B cell (primary cell): ENCODE measurements around the gene CFAP161. TPM values are rescaled to one million over a fixed set of nuclear protein-coding genes. Genes with fewer than 3 reads are reported as not detected.

Source experiments
- ATAC-seq: fragments of 200-7000 bp; cut with Tn5 transposase; one replicate; pipeline ENCODE4 v1.10.0; 2021; ENCODE audit warnings: low read depth, mild to moderate bottlenecking, moderate number of reproducible peaks, moderate library complexity
- CTCF ChIA-PET: fragments of 350-600 bp; sonication (Branson Sonifier 250); formaldehyde crosslinking; loops from one replicate; lab custom pipeline; 2021; ENCODE audit warnings: antibody characterized with exemption, inconsistent platforms; lab: Charles Lee
- POLR2A ChIA-PET: fragments of 350-600 bp; sonication (Branson Sonifier 250); formaldehyde crosslinking; loops from one replicate; lab custom pipeline; 2021; ENCODE audit warnings: antibody characterized with exemption; lab: Charles Lee
- DNase-seq: peaks from one replicate; pipeline ENCODE4 v3.0.0; 2013
- H2AFZ ChIP-seq: 2 replicates; pipeline ENCODE4 v1.6.1; 2012; ENCODE audit warnings: mild to moderate bottlenecking, low read depth, low read length; ENCODE audit not compliant: insufficient read depth, poor library complexity, severe bottlenecking
- H3K27ac ChIP-seq, 2 donors: 1 replicate in 1 of 2; 2 replicates in 1 of 2; pipeline ENCODE4 v1.5.1; 2012 to 2013; ENCODE audit warnings: low read length in 2 of 2, mild to moderate bottlenecking in 2 of 2, moderate library complexity in 1 of 2
- H3K27me3 ChIP-seq, 4 experiments: fragments of 200-600 bp in 1 of 4; sonication (generic) in 1 of 4; replicated peaks in 1 of 4; 1 replicate in 2 of 4; 2 replicates in 2 of 4; pipeline versions ENCODE4 v1.6.1 to v1.7.0; 2013 to 2016; ENCODE audit warnings: low read length in 3 of 4, mild to moderate bottlenecking in 2 of 4, mixed read lengths in 1 of 4, moderate library complexity in 1 of 4; ENCODE audit not compliant: insufficient read depth in 4 of 4, control insufficient read depth in 3 of 4; ENCODE audit errors: control extremely low read depth in 1 of 4
- H3K36me3 ChIP-seq, 2 experiments: replicated peaks in 1 of 2; 1 replicate in 1 of 2; 2 replicates in 1 of 2; pipeline versions ENCODE4 v1.6.1 to v1.7.1; 2013; ENCODE audit warnings: low read length in 1 of 2; ENCODE audit not compliant: insufficient read depth in 2 of 2, control insufficient read depth in 1 of 2; ENCODE audit errors: control extremely low read depth in 1 of 2, extremely low read depth in 1 of 2
- H3K4me1 ChIP-seq, 2 donors: fragments of 200-600 bp in 1 of 2; sonication (generic) in 1 of 2; 1 replicate in 1 of 2; 2 replicates in 1 of 2; pipeline versions ENCODE4 v1.5.1 to v1.6.1; 2013 to 2017; ENCODE audit warnings: low read length in 2 of 2; ENCODE audit not compliant: control insufficient read depth in 2 of 2, insufficient read depth in 2 of 2
- H3K4me2 ChIP-seq: replicated peaks from 2 replicates; pipeline ENCODE3; 2012; ENCODE audit warnings: mild to moderate bottlenecking, low read depth, low read length; ENCODE audit not compliant: poor library complexity, severe bottlenecking
- H3K4me3 ChIP-seq, 5 experiments: fragments of 200-600 bp in 1 of 5; sonication (generic) in 1 of 5; 1 replicate in 3 of 5; 2 replicates in 2 of 5; pipeline versions ENCODE4 v1.5.1 to v1.7.0; 2011 to 2016; ENCODE audit warnings: low read length in 4 of 5, mild to moderate bottlenecking in 4 of 5, low read depth in 2 of 5, control low read depth in 1 of 5, moderate library complexity in 1 of 5; ENCODE audit not compliant: insufficient read depth in 1 of 5; ENCODE audit errors: control extremely low read depth in 1 of 5, extremely low read depth in 1 of 5
- H3K79me2 ChIP-seq: fragments of 200-600 bp; sonication (generic); one replicate; pipeline ENCODE4 v1.6.0; 2016; ENCODE audit warnings: low read length; ENCODE audit not compliant: control insufficient read depth, insufficient read depth
- H3K9ac ChIP-seq: fragments of 200-600 bp; sonication (generic); 2 replicates; pipeline ENCODE4 v1.6.1; 2017; ENCODE audit warnings: mild to moderate bottlenecking, low read length, moderate library complexity
- H3K9me3 ChIP-seq, 3 donors: one replicate each; pipeline versions ENCODE4 v1.6.1 to v1.7.1; 2013; ENCODE audit warnings: low read length in 2 of 3; ENCODE audit not compliant: control insufficient read depth in 2 of 3, insufficient read depth in 1 of 3; ENCODE audit errors: control extremely low read depth in 1 of 3
- H4K20me1 ChIP-seq: 2 replicates; pipeline ENCODE4 v1.6.0; 2012; ENCODE audit warnings: mild to moderate bottlenecking, low read length; ENCODE audit not compliant: insufficient read depth, control insufficient read depth, poor library complexity, severe bottlenecking
- H3K27ac Mint-ChIP-seq: one replicate; pipeline ENCODE4 v1.8.0; 2021; ENCODE audit warnings: mixed read lengths
- H3K27me3 Mint-ChIP-seq: one replicate; pipeline ENCODE4 v1.8.0; 2021; ENCODE audit warnings: mixed read lengths
- H3K4me1 Mint-ChIP-seq: one replicate; pipeline ENCODE4 v1.8.0; 2021; ENCODE audit warnings: mixed read lengths
- H3K4me3 Mint-ChIP-seq: one replicate; pipeline ENCODE4 v1.8.0; 2021; ENCODE audit warnings: mixed read lengths
- H3K9me3 Mint-ChIP-seq: one replicate; pipeline ENCODE4 v1.8.0; 2022; ENCODE audit warnings: mixed read lengths; ENCODE audit not compliant: insufficient read depth
- EZH2 ChIP-seq: IDR thresholded peaks from 2 replicates; pipeline ENCODE4 v1.6.1; 2012; ENCODE audit warnings: borderline replicate concordance, low read depth, mild to moderate bottlenecking, moderate library complexity, low read length; ENCODE audit not compliant: insufficient read depth, poor library complexity, severe bottlenecking
- whole genome bisulfite sequencing: methylation state at CpG from one replicate; pipeline ENCODE4 v1.1.5; 2013; ENCODE audit warnings: missing lambda C conversion rate; ENCODE audit not compliant: insufficient coverage; 5-methylcytosine and 5-hydroxymethylcytosine counted together
- intact Hi-C: fragments of 100-400 bp; cut with micrococcal nuclease; formaldehyde crosslinking; loops from one replicate; pipeline ENCODE4 v1.10.0; 2022
- polyA plus RNA-seq: library from polyadenylated mRNA; depleted of rRNA; stranded (reverse); fragments of >200 nt; gene quantifications from 2 replicates; pipeline ENCODE4 v1.2.3, GENCODE V29; 2012
- total RNA-seq, 2 donors: library from RNA; stranded (reverse); fragments of 120-200 nt in 1 of 2; gene quantifications; 1 replicate in 1 of 2; 2 replicates in 1 of 2; pipeline versions ENCODE4 v1.2.3 to v1.2.4, GENCODE V29; 2013 to 2022
- TF ChIP-seq, protein P1 (sequence below): fragments of 200-600 bp; IDR thresholded peaks from one replicate; pipeline ENCODE4 v1.8.0; 2022; ENCODE audit warnings: antibody characterized with exemption, mild to moderate bottlenecking

The CFAP161 gene
- total and polyA plus RNA-seq, 2 donors (not counting 1 experiment from before 2014, with no cell fraction given): not detected

DNA sequence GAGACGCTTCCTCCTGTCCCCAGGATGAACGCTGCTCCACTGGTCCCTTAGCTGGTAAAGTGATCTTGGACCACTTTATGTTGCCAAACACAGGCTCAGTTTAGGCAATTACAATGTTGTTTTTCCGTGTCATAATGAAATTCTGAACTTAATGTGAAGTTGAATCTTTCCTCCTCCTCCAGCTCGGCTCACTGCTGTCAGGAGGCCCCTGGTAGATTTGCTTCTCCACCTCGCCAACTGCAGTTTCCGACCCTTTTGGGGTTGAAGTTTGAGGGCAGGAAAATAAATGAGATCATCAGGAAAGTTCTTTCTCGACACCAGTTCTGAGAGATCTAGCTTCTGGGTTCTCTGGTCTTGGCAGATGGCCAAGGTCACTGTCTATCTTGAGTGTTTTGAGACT, 27.8 kb downstream of the CFAP161 start:
- ATAC-seq: no peak
- Mint-ChIP-seq H3K9me3 (no peaks in the 10 kb centered on the region), H3K27me3 (peaks cover 19% of the 10 kb centered on the region), H3K4me1 (peaks cover 12% of the 10 kb centered on the region), H3K27ac (no peak overlapping the region), H3K4me3 (no peak overlapping the region)
- CTCF ChIA-PET: interaction anchor here (1.0 kb wide), 1 partner anchor 104 kb away, joined by 5 read pairs; no protein-coding TSS in a partner anchor
- Histone ChIP-seq H3K36me3 (no peaks in the 10 kb centered on the region), H3K27ac (no peak overlapping the region), H4K20me1 (no peaks in the 10 kb centered on the region), H2AFZ (no peak overlapping the region), H3K79me2 (no peaks in the 10 kb centered on the region), H3K4me3 (no peak overlapping the region), H3K4me1 (peaks cover 6 to 7% of the 10 kb centered on the region in 2 donors), H3K9ac (no peak overlapping the region), H3K4me2 (no peak overlapping the region), H3K9me3 (no peaks in the 10 kb centered on the region), H3K27me3 (peaks cover 0 to 12% (median 4%) of the 10 kb centered on the region in 4 experiments)
- 82% methylated on average over 4 of the region's 7 CpGs for WGBS
- TF ChIP-seq, protein P1, sequence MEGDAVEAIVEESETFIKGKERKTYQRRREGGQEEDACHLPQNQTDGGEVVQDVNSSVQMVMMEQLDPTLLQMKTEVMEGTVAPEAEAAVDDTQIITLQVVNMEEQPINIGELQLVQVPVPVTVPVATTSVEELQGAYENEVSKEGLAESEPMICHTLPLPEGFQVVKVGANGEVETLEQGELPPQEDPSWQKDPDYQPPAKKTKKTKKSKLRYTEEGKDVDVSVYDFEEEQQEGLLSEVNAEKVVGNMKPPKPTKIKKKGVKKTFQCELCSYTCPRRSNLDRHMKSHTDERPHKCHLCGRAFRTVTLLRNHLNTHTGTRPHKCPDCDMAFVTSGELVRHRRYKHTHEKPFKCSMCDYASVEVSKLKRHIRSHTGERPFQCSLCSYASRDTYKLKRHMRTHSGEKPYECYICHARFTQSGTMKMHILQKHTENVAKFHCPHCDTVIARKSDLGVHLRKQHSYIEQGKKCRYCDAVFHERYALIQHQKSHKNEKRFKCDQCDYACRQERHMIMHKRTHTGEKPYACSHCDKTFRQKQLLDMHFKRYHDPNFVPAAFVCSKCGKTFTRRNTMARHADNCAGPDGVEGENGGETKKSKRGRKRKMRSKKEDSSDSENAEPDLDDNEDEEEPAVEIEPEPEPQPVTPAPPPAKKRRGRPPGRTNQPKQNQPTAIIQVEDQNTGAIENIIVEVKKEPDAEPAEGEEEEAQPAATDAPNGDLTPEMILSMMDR: no peak
- TF ChIP-seq EZH2: no peak
- DNase-seq: no peak
- intact Hi-C loops: no loop called here
- POLR2A ChIA-PET: no interaction called here

DNA sequence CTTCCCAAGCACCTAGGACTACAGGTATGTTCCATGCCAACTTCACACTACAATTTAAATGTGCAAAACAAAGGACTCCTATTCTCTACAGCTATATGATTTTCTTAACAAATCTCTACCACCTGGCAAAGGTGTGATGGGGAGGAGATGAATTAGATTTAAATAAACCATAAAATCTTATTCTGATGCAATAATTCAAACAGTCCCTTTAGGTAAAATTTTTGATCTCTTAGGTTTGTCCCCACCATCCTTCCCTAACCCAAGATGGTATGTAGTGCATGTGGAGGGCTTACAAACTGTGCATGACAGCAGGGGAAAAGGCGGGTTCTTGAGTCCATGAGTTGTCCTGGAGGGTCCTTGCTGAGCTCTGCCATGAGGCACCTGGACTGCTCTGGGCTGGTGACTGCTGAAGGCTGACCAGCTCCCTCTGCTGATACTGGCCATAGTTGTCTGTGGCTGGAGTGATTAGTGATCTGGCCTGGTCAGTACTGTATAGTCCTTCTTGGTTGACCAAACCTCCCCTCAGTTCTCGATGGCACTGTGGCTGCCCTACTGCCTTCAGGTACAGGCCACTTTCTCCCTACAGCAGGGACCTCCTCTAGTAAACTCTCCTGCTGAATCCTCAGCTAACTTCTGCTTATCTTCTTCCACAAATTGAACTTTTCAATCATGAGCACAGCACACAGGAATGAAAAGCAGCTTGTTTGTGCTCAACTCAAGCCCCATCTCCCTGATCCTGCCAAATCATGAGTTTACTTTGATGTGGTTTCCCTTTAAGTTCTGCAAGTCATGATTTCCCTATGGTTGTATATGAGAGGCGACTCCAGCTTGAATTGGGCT, 30.1 kb downstream of the CFAP161 start:
- Mint-ChIP-seq H3K27me3 (peaks cover 24% of the 10 kb centered on the region), H3K4me3 (no peak overlapping the region), H3K27ac (no peak overlapping the region), H3K9me3 (no peaks in the 10 kb centered on the region), H3K4me1 (peaks cover 12% of the 10 kb centered on the region)
- Histone ChIP-seq H3K9me3 (no peaks in the 10 kb centered on the region), H3K27me3 (peaks cover 0 to 15% (median 4%) of the 10 kb centered on the region in 4 experiments), H3K9ac (no peak overlapping the region), H3K27ac (no peak overlapping the region), H3K4me3 (no peak overlapping the region), H4K20me1 (no peaks in the 10 kb centered on the region), H3K4me1 (peaks cover 6 to 7% of the 10 kb centered on the region in 2 donors), H3K36me3 (no peaks in the 10 kb centered on the region), H3K79me2 (no peaks in the 10 kb centered on the region), H3K4me2 (no peak overlapping the region), H2AFZ (no peak overlapping the region)
- ChIA-PET POLR2A (no interaction called here), CTCF (interaction anchor here (0.6 to 1.7 kb wide), 4 partner anchors 8 to 102 kb away, joined by 3 to 7 read pairs (median 4); no protein-coding TSS in a partner anchor)
- DNase-seq (no peak), ATAC-seq (no peak)
- intact Hi-C loops: no loop called here
- WGBS: 21% methylated on average over 1 of the region's 3 CpGs
- no peak for TF ChIP-seq EZH2
- TF ChIP-seq, protein P1: no peak
